GM18502 (cell line): ENCODE data around the gene PPIA.
"Not testable (repeated sequence)": the region's sequence is repeated elsewhere in the genome, so short reads cannot be mapped to it uniquely, and the experiment has no call there.

Experiments
- ATAC-seq: cut with Tn5 transposase; IDR thresholded peaks from one replicate; pipeline ENCODE4 v1.9.1; 2021; ENCODE audit warnings: mild to moderate bottlenecking; ENCODE audit not compliant: unreplicated experiment, poor library complexity

PPIA gene

DNA sequence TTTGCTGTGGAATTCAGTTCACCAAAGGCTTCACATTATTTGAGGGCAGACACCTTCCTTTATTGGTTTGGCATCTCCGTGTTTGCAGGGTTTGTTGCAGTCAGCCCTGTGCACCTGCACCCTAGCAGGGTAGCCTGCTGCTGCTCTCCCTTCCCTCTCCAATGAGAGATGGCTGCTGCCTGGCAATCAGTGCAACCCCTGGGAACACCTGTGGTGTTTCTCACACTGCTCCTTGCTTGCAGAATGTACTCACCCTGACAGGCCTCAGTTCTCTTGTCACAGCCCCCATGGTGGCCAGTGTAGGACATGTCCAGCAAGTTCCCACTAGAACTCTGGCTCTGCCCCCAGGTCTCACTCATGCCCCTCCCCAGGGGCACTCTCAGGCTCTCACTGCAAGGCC is 12.1 kb upstream of the PPIA start:
- no peak for ATAC-seq

DNA sequence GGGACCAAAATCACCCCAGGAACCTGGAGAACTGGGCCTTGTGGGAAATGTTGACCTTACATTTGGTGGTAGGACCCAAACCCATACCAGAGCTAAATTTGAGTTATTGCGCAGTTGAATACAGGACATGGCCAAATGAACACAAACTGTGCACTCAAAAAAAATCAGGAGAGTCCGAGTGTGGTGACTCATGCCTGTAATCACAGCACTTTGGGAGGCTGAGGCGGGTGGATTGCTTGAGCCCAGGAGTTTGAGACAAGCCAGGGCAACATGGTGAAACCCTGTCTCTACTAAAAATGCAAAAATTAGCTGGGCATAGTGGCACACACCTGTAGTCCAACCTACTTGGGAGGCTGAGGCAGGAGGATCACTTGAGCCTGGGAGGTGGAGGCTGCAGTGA is 11.3 kb upstream of the PPIA start:
- not testable (repeated sequence) for ATAC-seq

DNA sequence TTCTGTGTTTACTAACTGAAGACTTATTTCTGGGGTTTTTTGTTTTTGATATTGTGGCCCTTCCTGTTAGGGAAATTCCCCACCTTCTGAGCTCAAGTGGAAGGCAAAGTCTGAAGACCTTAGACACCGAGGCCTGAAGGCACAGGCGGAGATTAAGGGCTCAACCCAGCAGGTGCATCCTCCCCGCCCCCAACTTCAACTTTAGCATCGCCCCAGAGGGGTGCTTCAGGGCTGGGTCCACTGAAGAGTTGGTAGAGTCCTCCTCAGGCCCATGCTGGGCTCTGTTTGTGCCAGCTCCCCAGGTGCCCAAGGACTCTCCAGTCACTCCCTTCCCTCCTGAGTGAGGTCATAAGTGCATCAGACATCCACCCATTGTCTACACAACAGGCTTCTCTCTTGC is 9.4 kb upstream of the PPIA start:
- ATAC-seq: no peak

DNA sequence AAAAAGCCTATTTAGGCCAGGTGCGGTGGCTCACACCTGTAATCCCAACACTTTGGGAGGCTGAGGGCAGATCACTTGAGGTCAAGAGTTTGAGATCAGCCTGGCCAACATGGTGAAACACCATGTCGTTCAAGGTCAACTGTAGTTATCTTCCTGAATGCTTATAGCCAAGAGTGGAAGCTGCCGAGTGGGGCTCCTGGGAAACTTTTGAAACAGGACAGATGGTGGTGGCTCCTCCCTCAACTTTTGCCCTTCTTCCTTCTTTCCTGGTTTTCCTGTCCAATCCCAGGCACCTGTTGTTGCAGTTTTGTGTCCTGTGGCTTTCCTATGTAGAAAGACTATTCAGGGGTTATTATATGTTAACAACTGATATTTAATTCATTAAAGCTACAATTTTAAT is 8.7 kb upstream of the PPIA start:
- no peak for ATAC-seq

DNA sequence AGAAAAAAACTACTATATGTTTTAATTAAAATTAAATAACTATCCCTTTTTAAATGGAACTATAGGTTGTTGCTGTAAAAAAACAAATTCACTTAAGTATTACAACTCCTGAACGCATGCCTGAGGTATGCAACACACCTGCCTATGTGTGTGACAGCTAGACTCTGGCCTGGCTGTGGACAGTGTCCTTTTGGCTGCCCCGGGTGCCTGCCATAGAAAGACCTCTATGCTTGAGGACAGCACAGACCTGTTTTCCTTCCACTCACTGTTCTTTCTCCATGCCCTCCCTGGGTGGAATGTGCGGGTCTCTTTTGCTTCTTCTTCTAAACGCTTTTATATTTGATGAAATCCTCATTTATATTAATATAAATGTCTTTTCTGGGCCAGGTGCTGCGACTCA is 6.5 kb upstream of the PPIA start:
- ATAC-seq: no peak

DNA sequence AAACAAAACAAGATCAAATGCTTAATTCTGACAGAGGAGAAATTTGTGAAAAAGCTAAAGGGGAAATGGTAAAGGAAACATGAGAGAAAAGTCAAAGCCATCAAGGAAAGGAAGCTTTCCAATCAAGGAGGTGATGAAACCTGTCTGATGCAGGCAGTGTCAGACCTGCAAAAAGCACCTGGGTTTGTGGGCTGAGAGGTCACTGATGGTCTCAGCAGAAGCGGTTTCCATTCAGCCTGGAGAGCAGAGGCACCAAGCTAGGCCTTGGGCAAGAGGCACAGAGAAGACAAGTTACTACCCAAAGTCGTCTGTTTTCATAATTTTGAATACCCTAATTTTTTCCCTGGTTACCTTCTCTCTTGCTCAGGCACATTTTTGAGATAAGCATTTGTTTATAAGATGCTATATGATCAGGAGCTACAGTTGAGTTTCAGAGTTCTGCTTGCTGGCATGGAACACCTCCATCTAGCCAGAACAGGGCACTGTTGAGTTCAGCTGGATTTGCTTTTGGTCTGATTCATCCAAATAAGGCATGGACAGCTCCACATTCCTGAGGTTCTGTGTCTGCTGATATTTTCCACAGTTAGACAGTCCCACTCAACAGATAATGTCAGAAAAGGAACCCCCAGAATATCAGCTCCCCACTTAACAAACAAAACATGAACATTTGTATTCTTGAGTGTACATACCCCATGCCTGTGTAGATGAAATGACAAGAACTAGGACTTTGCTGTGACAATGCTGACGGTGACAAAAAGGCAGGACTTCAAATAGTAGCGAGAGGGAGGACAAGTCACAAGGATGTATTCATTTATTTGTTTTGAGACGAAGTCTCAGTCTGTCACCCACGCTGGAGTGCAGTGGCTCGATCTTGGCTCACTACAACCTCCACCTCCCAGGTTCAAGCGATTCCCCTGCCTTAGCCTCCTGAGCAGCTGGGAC is 4.9 kb upstream of the PPIA start:
- no peak for ATAC-seq

DNA sequence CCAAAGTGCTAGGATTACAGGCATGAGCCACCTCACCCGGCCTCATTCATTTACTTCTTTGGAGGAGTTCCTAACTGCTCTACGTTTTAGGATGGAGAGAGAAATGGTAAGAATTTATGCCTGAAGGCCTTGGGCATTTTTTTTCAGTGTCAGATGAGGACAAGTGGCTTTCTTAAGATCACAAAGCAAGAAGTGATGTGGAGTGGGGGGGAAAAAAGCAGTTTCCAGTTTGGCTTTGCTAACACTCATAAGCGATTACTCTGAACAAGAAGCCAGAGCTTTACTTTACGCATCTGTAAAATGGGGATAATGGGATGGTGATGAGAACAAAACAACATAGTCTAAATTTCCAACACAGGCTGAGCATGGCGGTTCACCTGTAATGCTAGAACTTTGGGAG is 2.6 kb upstream of the PPIA start:
- no peak for ATAC-seq

DNA sequence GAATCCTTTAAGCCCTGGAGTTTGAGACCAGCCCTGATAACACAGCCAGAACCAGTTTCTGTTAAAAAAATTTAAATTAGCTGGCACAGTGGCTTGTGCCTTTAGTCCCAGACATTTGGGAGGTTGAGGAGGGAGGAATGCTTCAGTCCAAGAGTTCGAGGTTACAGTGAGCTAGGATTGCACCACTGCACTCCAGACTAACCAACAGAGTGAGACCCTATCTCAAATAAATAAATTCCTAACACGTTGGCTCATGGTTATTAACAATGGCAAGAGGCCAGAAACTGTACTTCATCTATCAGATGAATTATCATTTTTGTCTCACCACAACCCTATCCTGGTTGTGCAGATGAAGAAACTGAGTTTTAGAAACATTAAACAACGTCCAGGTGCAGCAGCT is 2.1 kb upstream of the PPIA start:
- ATAC-seq: no peak

DNA sequence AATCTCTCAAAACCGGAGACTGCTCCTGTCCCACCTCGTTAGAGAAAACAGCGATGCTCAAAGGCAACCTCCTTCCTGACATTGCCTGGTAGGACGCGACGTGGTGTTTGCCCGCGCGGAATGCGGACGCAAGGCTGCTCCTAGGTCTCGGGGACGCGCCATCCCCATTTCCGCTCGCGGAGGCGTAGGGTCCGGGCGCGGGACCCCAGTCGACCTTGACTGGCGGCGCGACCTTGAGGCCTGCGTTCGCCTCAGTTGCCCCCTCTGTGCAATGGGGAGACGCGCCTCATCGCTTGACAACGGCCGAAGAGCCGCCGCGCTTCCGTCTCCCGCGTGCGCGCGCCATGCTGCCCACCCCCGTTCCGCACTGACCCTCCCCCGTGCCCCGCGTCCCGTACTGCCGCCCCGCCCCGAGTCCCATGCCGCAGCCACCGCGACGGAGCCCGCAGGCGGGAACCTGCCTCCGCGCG is 412 bp upstream of the PPIA start:
- ATAC-seq: peak; percentile 34

DNA sequence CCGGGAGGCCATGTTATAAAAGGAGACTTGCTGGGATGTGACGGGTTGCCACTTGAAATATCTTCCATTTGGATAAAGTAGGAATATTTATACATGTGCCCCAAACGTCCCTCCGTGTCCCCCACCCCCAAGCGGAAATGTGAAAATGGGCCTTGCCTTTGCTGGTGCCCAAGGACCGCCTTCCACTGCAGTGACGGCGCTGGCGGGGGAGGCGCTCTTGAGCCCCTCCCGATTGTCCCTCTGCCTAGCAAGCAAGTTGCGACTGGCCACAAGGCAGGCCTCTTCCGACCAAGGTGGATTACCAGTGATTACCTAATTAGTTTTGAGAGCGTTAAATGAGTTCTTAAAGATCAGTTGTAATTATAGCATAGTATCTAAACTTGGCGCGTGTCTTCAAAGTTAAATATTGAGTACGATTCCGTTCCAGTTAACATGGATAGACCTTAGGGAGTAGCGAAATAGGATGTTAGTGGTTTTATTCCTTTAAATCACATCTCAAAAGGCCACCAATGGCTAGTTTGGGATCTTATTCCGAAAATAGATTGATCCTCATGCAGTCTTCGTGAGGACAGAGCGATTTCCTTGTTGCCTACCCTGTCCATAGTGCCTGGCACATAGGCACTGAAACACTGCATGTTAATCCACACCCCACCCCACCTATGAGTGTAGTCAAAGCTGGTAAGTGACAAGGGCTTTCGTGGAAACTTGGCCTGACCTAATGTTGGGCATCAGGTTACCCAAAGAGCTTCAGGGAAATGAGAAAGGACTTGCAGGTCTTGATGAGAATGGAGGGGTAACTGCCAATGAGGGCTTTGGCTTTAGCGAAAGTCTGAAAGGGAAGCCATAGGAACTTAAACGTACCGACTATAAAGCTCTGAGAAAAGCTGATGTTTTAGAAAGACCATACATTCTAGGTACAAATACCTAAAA is 1.1 kb downstream of the PPIA start:
- peak; percentile 55 for ATAC-seq

DNA sequence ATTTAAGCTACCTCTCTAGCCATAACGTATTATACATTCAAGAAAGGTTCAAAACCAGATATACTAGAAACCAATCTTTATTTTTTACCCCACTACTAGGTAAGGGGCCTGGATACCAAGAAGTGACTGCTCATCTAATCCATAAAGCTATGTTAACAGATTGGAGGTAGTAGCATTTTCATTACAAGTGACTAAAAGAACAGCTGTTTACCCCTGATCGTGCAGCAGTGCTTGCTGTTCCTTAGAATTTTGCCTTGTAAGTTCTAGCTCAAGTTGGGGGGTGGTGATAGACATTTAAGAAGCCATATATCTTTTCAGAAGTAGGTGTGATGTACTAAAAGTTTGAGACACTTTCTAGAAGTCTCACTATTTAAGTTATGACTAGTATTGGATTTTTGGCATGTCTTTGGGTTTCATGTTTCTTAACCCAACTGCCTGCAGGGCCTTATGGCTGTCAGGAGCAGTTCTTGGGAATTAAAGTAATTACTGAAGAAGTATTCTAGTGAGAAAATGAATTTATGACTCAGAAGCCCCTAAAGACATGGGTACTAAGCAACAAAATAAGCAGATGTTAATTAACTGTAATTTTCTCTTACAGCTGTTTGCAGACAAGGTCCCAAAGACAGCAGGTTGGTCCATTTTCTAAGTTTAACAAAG is 2.3 kb downstream of the PPIA start:
- ATAC-seq: no peak

DNA sequence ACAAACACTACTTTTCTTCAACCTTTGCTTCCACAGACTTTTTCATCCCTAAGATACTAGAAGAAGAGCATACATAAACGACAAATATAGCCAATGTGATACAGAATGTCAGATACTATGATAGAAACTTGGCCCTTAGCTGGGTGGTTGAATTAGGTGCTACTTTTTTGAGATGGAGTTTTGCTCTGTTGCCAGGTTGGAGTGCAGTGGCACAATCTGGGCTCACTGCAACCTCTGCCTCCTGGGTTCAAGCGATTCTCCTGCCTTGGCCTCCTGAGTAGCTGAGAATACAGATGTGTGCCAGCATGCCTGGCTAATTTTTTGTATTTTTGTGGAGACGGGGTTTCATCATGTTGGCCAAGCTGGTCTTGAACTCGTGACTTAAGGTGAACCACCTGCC is 3.5 kb downstream of the PPIA start:
- no peak for ATAC-seq

DNA sequence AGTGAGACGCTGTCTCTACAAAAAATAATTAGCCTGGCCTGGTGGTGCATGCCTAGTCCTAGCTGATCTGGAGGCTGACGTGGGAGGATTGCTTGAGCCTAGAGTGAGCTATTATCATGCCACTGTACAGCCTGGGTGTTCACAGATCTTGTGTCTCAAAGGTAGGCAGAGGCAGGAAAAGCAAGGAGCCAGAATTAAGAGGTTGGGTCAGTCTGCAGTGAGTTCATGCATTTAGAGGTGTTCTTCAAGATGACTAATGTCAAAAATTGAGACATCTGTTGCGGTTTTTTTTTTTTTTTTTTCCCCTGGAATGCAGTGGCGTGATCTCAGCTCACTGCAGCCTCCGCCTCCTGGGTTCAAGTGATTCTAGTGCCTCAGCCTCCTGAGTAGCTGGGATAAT is 5.4 kb downstream of the PPIA start:
- ATAC-seq: no peak

DNA sequence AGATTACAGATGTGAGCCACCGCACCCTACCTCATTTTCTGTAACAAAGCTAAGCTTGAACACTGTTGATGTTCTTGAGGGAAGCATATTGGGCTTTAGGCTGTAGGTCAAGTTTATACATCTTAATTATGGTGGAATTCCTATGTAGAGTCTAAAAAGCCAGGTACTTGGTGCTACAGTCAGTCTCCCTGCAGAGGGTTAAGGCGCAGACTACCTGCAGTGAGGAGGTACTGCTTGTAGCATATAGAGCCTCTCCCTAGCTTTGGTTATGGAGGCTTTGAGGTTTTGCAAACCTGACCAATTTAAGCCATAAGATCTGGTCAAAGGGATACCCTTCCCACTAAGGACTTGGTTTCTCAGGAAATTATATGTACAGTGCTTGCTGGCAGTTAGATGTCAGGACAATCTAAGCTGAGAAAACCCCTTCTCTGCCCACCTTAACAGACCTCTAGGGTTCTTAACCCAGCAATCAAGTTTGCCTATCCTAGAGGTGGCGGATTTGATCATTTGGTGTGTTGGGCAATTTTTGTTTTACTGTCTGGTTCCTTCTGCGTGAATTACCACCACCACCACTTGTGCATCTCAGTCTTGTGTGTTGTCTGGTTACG is 6.0 kb downstream of the PPIA start:
- no peak for ATAC-seq

DNA sequence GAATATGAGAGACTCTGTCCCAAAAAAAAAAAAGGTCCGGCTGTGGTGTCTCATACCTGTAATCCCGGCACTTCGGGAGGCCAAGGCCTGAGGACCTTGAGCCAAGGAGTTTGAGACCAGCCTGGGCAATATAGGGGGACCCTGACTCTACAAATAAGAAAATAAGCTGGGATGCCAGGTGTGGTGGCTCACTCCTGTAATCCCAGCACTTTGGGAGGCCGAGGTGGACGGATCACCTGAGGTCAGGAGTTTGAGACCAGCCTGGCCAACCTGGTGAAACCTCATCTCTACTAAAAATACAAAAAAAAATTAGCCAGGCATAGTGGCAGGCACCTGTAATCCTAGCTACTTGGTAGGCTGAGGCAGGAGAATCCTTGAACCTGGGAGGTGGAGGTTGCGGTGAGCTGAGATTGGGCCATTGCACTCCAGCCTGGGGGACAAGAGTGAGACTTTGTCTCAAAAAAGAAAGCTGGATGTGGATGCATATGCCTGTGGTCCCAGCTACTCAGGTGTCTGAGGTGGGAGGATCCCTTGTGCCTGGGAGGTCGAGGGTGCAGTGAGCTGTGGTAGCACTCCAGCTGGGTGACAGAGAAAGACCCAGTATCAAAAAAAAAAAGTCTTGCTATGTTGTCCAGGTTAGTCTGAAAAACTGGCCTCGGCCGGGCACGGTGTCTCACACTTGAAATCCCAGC is 7.5 kb downstream of the PPIA start:
- ATAC-seq: not testable (repeated sequence)

DNA sequence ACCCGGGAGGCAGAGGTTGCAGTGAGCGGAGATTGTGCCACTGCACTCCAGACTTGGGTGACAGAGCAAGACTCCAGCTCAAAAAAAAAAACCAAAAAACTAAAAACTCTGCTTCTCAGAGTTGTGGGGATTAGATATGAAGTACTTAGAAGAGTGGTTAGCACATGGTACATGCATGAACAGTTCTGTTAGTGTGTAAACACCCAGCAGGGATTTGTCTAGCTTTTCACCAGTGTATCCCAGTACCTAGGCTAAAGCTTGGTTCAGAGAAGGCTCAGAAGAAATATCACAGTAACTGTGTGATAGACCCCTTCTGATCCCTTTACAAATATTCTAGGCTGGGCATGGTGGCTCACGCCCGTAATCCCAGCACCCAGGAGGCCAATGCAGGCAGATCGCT is 9.5 kb downstream of the PPIA start:
- no peak for ATAC-seq

DNA sequence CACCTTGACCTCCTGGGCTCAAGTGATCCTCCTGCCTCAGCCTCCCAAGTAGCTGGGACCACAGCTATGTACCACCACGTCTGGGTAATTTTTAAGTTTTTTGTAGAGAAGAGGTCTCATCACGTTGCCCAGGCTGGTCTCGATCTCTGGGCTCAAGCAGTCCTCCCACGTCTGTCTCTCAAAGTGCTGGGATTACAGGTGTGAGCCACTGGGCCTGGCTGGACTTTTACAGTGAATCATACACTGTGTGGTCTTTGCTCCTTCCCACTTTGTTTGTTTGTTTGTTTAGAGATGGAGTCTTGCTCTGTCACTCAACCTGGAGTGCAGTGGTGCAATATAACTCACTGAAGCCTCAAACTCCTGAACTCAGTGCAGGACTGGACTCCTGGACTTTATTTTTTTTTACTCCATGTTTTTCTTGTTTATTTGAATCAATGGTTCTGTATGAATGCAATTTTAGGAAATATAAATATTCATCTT is 12.5 kb downstream of the PPIA start:
- no peak for ATAC-seq

DNA sequence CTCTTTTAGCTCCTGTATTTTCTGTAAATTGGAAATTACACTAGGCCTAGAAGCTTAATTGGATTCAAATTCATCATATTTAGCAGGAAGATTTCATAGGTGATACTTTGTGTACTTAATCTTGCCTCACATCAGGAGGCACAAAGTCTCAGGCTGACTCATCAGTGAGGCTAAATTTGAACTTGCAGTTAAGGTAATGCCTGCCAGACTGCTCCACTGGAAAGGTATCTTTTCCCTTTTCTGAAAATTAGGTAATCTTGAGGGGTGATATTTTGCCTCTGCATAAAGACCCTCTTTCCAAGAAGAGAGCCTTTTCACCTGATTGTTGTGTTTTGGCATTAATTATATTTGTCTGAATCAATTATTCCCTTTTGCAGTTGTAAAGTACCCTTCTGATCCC is 14.6 kb downstream of the PPIA start:
- ATAC-seq: no peak

DNA sequence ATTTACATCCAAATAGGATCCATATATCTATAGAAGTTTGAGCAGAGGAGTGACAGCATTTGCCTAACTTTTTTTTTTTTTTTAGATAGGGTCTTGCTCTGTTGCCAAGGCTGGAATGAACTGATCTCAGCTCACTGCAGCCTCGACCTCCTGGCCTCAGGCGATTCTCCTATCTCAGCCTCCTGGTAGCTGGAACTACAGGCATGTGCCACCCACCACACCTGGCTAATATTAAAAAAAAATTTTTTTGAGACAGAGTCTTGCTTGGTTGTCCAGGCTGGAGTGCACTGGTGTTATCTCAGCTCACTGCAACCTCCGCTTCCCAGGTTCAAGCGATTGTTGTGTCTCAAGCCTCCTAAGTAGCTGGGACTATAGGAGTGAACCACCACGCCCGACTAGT is 15.1 kb downstream of the PPIA start:
- ATAC-seq: no peak

DNA sequence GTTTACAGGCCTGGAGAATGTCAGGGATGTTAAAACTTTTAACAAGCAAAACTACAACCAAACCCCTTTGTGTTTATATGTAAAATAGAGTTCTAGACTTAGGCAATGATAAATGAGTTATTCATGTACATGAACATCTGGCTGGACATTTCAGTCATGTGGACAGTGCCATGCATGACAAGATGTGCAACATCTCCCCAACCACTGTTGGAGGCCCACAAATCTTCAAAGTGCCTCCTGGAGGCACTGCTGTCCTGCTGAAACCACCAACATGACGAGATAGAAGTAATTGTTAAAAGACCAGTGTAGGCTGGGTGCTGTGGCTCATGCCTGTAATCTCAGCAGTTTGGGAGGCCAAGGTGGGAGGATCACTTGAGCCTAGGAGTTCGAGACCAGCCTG is 18.4 kb downstream of the PPIA start:
- no peak for ATAC-seq
